ENCODE measurements around the gene KHDRBS1.

DNA sequence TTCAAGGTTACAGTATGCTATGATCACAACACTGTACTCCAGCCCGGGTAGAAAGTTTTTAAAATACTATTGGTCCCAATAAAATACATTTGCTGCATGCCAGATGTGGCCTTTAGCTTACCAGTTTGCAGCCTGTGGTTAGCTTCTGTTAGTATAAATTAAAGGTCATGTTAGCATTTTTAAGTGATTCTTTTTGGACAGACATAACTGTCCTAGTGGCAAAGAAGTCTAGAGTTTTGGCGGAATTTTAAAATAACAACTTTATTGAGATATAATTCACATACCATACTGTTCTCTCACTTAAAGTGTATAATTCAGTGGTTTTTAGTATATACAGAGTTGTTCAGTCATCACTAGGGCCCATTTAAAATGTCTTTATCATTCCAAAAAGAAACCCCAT, 34.8 kb downstream of the KHDRBS1 start:
- TF ChIP-seq, protein P1, sequence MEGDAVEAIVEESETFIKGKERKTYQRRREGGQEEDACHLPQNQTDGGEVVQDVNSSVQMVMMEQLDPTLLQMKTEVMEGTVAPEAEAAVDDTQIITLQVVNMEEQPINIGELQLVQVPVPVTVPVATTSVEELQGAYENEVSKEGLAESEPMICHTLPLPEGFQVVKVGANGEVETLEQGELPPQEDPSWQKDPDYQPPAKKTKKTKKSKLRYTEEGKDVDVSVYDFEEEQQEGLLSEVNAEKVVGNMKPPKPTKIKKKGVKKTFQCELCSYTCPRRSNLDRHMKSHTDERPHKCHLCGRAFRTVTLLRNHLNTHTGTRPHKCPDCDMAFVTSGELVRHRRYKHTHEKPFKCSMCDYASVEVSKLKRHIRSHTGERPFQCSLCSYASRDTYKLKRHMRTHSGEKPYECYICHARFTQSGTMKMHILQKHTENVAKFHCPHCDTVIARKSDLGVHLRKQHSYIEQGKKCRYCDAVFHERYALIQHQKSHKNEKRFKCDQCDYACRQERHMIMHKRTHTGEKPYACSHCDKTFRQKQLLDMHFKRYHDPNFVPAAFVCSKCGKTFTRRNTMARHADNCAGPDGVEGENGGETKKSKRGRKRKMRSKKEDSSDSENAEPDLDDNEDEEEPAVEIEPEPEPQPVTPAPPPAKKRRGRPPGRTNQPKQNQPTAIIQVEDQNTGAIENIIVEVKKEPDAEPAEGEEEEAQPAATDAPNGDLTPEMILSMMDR (IDR thresholded peaks at IDR 0.05): no peak
- TF ChIP-seq POLR2A (IDR thresholded peaks at IDR 0.05) (no peak), POLR2AphosphoS5 (IDR thresholded peaks at IDR 0.05) (no peak), EP300 (IDR thresholded peaks at IDR 0.05) (no peak)

Measured in sigmoid colon (tissue), 4 donors.